HG03575 (cell line): ENCODE data around the gene LRP1B.
A peak's percentile ranks its signal among the peaks of the same experiment; 100 is the strongest.
"Not testable (repeated sequence)": the region's sequence is repeated elsewhere in the genome, so short reads cannot be mapped to it uniquely, and the experiment has no call there.

Experiments
- ATAC-seq: cut with Tn5 transposase; IDR thresholded peaks from one replicate; pipeline ENCODE4 v1.9.1; 2021; ENCODE audit not compliant: unreplicated experiment, insufficient number of reproducible peaks, low FRiP score; ENCODE audit errors: extremely low read depth

Gene LRP1B

DNA sequence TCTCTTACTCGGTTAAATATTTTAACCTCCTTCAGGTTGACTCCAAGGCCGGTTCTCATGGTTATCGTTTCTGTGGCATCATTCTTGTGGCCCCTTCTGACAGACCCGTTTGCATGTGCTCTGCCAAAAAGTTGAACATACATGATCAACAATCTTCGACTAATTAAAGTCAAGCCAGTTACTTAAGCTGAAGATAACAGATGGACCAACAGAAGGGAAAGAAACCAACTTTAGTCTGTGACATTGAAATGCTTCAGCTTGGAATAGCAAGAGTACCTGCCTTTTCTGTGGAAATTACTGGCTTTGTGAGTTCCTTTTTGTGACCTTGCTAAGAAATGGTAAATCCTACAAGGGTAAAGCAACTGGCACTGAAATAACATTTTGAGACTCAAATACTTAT is 1429.1 kb downstream of the LRP1B start:
- no peak for ATAC-seq

DNA sequence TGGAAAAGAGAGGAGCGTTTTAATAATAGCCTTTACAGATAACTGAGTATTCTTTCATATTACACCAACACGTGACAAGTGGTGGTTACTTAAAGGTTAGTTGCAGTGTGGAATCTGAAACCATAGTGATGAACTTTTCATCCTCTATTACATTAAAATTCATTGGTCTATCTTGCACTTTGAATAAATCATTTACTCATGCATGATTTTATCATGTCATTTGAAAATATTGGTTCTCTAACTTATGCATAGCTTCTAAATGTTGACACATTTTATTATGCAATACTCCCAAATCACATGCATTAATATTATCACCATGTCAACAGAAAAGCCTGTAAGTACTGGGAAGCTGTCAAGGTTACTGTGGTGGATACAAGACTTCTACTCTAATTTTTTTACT is 1432.2 kb downstream of the LRP1B start:
- ATAC-seq: no peak

DNA sequence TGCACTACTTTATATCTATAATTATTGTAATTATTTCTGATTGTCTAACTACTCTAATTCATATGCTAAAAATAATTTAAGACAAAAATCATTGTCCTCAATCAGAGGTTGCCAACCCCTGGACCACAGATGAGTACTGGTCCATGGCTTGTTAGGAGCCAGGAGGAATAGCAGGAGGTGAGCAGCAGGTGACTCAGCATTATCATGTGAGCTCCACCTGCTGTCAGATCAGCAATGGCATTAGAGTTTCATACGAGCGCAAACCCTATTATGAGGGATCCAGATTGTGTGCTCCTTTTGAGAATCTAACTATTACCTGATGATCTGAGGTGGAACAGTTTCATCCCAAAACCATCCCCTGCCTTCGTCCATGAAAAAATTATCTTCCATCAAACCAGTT is 1434.4 kb downstream of the LRP1B start:
- no peak for ATAC-seq

DNA sequence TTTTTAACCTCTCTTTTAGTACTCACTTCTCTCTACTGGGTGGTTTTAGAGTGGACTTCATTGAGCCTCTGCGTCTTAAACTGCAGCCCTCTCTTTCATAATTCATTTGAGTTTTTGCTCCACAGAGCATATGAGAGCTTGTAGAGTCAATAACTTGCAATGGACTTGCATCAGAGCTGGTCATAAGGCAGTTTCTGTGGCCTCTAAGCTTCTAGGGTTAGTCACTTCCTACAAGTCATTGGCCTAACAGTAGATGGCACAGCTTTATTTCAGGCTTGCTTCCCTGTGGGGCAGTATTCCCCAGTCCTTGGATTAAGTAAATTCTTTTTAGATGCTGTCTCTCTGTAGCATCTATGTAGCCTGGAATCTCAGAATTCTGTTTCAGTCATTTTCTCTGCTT is 1435.7 kb downstream of the LRP1B start:
- no peak for ATAC-seq

DNA sequence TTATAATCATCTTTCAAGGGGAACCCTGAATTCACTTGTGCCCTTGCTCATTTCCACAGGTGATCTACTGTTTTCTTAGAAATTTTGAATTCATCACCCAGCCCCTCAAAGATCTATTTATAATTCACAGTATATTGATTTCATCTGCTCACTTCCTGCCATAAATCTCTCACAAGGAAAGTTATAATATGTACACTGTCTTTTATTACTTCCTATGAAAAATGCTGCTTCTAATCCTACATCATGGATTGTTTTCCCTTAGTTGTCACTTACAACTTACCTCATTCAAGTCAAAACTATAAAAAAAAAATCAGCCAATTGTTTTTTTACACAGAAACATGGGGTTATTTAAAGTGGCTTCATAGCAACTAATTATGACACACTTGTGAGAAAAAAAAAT is 1443.0 kb downstream of the LRP1B start:
- ATAC-seq: no peak

DNA sequence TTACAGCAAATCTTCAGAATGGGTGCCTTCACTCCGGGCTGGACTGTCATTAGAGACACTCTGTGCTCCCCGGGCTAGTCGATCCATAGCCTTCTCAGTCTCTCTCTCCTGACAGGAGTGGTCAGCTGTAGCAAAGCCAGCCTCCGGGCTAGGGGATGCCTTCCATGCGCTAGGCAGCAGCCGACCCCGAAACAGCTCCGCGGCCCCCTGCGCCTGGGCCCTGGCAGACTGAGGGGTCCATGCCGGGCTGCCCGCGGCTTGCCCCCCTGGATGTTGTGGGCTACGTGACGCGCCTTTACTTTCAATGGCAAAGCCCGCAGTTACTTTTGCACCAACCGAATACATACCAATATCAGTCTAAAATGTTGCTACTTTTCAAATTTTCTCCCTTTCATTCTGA is 1447.2 kb downstream of the LRP1B start:
- no peak for ATAC-seq

DNA sequence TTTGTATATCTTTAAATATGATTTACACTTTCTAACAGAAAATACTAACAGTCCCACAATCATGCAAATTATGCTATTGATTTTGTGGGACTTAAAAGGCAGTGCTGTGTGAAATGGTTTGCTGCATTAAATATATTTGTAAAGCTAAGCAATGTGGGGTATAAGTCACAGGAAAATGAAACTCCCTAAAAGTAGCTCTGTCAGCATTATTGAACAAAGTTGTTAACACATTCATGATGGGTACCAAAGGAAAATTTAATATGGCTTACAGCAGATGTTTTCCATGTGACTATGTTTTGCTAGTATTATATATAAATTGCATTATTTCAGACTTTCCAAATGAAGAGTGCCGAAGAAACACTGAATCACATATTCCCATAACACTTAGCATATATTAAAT is 1450.0 kb downstream of the LRP1B start:
- ATAC-seq: no peak

DNA sequence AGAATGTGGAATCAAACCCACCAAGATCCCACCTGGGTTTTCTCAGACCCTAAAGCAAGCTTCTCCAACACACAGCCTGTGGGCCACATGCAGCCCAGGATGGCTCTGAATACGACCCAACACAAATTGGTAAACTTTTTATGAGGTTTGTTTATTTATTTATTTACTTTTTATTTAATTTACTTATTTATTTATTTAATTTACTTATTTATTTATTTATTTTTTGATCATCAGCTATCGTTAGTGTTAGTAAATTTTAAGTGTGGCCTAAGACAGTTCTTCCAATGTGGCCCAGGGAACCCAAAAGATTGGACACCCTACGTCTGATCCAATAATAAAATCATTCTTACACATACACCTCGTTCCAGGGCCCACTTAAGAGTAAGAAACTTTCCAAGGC is 1451.1 kb downstream of the LRP1B start:
- ATAC-seq: no peak

DNA sequence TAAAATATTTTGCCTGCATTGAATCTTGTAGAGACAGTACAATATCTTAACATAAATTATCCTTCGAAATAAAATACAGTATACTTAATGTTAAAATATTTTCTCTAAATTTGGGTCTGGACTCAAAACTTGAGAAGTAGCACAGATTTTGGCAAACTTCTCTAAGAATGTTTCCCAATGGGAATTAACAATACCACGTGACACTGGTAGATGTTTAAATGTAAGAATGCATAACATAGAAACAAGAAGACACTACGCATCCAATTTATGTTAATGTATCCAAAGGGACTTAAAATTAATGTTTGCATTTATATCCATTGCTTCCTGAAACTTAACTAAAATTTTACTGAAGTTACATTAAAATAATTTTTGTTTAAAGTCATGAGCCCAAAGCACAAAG is 1460.9 kb downstream of the LRP1B start:
- ATAC-seq: no peak

DNA sequence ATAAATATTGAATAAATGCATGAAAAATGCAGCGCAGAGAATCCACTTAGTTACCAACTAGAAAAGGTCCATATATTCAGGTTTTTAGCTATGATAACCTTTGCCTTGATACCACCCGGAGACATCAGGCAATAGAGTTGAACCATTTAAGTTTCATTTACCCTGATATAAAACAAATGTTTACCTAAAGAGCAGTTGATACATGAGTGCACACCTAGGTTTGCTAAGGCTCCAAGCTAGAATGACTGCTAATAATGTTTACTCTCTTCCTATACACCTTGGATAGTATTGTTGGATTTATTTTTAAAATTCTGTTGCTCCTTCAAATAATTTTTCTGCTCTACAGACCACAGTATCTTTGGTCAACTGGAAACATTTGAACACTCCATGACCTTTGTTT is 1463.6 kb downstream of the LRP1B start:
- ATAC-seq: no peak

DNA sequence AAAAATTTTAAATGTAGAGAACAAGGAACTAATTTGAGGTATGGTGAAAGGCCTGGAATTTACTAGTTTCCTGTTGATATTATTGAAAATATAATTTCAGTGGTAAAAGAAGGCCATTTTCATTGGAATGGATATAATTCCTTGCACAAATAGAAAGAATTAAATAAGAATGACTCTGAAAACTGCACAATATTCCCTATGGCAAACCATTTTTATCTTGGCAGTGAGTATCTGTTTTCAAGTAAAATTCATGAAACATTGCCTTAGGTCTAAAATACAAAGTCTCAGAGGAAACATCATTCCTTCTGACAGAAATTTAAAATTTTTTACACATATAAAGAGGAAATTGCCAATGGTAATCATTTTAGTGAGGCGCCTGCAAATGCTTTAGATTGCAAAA is 1468.3 kb downstream of the LRP1B start:
- no peak for ATAC-seq

DNA sequence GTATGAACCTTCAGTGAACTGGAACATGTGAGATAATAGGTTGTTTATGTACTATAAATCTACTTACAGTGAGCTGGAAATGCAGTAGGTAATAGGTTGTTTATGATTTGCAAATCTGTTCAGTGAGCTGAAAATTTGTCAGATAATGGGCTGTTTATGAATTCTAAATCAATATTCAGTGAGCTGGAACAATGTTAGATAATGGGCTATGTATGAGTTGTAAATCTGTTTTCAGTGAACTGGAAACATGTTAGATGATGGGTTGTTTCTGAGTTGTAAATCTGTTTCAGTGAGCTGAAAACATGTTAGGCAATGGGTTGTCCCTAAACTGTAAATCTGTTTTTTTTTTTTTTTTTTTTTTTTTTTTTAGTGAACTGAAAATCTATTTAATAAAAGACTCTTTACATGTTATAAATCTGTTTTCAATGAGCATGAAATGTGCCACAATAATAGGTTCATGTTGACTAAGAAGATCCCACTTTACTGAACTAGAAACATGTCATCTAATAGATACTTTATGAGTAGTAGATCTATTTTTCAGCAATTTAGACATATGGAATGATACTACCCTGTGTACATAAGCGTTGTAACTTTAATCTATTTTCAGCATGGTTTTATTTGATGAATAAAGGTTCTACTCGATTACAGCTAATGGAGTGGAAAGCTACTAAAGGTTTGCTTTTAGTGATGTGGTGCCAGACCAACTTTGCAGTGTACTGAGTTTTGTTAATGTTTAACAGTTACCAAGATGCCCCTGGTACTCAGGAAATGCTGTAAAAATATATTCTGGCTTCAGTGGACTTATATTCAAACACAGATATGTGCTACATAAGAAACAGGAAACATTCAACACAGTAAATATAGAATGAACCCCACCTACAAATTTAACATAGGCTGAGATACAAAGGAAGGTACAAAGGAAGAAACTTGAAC is 1471.8 kb downstream of the LRP1B start:
- ATAC-seq: no peak

DNA sequence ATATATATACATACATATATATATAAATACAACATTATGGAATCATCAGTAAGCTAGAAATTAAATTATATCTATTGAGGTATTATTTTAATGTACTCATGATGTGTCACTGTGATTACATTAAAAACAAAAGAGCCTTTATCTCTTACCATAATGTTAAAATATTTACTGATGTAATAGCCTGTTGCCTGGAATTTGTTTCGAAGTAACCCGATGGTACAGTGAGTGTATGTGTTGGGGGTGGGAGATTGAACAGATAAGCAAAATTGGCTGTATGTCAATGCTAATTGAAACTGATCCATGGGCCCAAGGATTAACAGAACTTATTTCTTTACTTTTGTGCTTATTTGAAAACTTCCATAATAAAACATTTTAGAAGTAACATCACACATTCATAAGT is 1473.2 kb downstream of the LRP1B start:
- no peak for ATAC-seq

DNA sequence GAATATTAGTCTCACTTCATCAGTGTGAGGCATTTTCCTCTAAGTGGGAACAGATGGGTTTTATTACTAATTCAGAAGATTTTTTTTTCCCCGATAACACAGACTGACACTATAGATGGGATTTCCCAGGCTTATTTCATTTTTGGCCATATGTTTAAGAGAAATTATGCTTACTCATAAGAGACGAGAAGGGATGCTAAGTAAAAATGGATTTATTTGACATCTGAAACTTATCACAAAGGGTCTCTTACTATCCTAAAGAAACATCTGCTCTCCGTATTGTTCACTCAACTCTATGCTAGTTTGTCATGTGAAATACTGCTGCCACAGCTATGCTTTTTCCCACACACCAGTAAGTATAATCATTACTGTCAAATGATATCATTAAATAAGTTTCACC is 1476.3 kb downstream of the LRP1B start:
- ATAC-seq: no peak

DNA sequence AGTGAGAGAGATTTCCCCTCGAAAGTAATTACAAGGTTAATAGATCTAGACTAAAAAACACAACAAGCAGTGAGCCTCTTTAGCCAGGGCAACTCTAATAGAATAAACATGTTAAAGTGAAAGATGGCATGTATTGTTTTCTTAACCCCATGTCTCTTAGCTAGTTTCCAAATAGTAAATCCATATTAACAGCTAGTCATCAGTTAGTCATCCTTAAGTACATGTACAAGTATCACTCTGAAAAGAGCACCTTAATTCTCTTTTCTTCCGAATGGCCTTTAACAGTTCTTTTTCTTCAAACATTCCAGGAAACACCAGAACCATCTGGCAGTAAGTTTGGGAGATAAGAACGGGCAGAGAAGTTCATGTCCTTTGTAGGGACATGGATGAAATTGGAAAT is 1480.0 kb downstream of the LRP1B start:
- ATAC-seq: no peak

DNA sequence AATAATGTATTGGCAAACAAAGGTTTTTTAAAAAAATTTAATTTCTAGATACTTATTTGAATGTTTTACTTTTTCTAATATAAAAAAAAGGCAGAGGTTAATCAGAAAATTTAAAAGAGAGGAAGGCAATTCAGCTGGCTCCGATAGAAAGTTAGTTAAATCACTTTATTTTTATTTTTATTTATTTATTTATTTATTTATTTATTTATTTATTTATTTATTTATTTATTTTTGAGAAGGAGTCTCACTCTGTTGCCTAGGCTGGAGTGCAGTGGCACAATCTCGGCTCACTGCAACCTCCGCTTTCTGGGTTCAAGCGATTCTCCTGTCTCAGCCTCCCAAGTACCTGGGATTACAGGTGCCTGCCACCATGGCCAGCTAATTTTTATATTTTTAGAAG is 1480.7 kb downstream of the LRP1B start:
- ATAC-seq: not testable (repeated sequence)

DNA sequence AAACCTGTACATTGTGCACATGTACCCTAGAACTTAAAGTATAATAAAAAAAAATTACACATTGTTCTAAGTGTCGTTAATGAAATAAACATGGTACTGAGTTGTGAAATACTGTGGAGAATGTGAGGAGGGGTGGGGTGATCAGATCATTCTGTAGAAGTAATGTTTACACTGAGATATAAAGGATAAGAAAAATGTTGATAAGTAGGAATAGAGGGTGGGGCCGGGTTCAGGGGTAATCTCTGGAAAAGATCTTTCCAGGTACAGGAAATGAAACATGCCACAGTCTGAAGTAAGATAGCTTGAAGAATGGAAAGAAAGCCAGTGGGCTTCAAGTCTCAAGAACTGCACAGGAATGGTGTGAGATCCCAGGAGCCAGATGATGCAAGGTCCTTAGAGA is 1482.4 kb downstream of the LRP1B start:
- ATAC-seq: no peak

DNA sequence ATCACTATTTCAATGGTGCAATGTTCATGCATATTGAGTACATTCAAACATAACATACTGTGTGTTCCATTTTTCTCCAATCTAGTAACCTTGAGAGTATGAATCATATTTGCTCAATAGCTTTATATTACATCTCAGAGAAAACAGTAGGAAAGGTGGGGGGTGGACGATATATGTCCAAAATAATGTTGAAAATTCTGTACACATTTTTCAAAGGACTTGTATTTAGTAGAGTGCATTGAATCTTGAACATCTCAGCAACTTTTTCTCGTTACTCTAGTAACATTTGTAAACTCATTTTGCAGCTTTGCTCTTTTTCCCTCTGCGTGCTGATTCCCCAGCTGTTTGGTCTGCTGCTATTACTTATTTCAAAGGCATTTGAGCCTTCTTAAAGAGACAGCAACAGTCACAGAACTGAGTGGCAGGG is 1487.0 kb downstream of the LRP1B start:
- ATAC-seq: no peak

DNA sequence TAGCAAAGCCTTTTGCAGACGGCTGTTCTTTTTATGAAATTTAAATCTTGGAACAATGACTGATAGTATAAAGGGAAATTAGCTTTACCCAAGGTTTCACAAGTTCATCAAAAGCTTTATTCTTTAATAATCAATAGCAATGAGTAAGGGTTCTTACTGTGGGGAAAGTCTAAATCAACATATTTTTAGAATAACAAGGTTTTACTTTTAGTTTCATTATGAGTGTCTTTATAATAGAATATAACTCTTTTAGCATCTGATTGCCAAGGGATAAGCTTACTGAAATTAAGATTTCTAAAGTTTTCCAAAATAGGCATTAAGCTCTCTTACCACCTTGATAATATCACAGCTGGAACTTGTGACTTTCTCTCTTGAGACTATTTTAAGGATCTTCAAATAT is 1489.7 kb downstream of the LRP1B start:
- ATAC-seq: no peak

DNA sequence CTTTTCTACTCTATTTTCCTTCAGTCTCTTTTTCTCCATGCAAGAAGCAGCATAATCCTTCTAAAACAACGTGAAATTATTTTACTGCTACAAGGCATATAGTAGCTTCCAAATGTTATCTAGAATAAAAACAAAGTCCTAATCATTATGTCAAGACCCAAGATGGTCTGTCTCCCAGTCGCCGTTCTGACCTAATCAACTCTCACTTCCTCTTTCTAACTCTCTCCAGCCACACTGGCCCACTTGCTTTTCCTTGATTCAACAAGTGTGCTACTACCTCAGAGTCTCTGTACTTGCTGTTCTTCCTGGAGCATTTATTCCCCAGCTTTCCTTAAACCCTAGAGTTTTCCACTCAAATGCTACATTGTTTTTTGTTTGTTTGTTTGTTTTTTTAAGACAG is 1491.2 kb downstream of the LRP1B start:
- peak; percentile 62 for ATAC-seq

DNA sequence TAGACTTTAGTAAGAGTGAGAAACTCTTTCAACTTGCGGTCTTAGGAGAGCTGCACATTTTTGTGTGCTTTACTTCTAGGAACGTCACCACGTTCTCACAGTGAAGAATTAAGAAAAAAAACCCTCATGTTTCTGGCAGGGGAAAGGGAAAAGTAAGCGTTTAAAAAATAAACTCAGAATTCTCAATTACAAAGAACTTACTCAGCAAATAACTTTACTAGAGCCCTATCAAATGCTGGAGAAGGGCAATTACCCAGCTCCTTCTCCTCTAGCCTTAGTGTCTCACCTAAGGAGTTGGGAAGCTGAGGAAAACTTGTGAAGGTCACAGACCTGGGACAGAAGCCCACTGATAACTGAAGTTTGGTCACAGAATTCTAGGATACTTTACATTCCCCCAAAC is 1500.3 kb downstream of the LRP1B start:
- no peak for ATAC-seq
